GM23338 (cell line): ENCODE measurements around the gene SBK1. TPM values are rescaled to one million over a fixed set of nuclear protein-coding genes. Genes with fewer than 3 reads are reported as not detected.

ENCODE experiments used
- ATAC-seq: fragments of 200-7000 bp; cut with Tn5 transposase; 3 replicates; pipeline ENCODE4 v1.9.1; 2020
- DNase-seq: peaks from one replicate; pipeline ENCODE4 v3.0.0-alpha.2; 2015; ENCODE audit warnings: low spot score
- H2AFZ ChIP-seq: fragments of 200-600 bp; sonication (generic); 2 replicates; pipeline ENCODE4 v1.8.0; 2016; ENCODE audit warnings: antibody characterized with exemption, mild to moderate bottlenecking, moderate library complexity
- H3F3A ChIP-seq: fragments of 200-600 bp; sonication (generic); replicated peaks from 2 replicates; pipeline ENCODE4 v1.8.0; 2017; ENCODE audit warnings: antibody characterized with exemption, mixed run types, low read depth
- H3K27ac ChIP-seq: fragments of 200-600 bp; sonication (generic); 2 replicates; pipeline ENCODE4 v1.6.1; 2016; ENCODE audit warnings: low read depth
- H3K27me3 ChIP-seq: fragments of 200-600 bp; sonication (generic); 2 replicates; pipeline ENCODE4 v1.8.0; 2016; ENCODE audit warnings: mild to moderate bottlenecking, mixed run types, moderate library complexity; ENCODE audit not compliant: insufficient read depth
- H3K36me3 ChIP-seq: fragments of 200-600 bp; sonication (generic); 2 replicates; pipeline ENCODE4 v1.8.0; 2016; ENCODE audit warnings: mild to moderate bottlenecking; ENCODE audit not compliant: insufficient read depth
- H3K4me1 ChIP-seq: fragments of 200-600 bp; sonication (generic); 2 replicates; pipeline ENCODE4 v1.8.0; 2016; ENCODE audit warnings: mild to moderate bottlenecking, moderate library complexity; ENCODE audit not compliant: insufficient read depth
- H3K4me2 ChIP-seq: fragments of 200-600 bp; sonication (generic); 2 replicates; pipeline ENCODE4 v1.7.1; 2017; ENCODE audit warnings: mixed run types
- H3K4me3 ChIP-seq: fragments of 200-600 bp; sonication (generic); 2 replicates; pipeline ENCODE4 v1.6.1; 2016; ENCODE audit warnings: mixed run types
- H3K79me2 ChIP-seq: fragments of 200-600 bp; sonication (generic); replicated peaks from 2 replicates; pipeline ENCODE4 v1.8.0; 2017; ENCODE audit warnings: mild to moderate bottlenecking; ENCODE audit not compliant: insufficient read depth
- H3K9me2 ChIP-seq: fragments of 200-600 bp; sonication (generic); 2 replicates; pipeline ENCODE4 v1.8.0; 2017; ENCODE audit not compliant: insufficient read depth
- H4K20me1 ChIP-seq: fragments of 200-600 bp; sonication (generic); replicated peaks from 2 replicates; pipeline ENCODE4 v1.8.0; 2017; ENCODE audit warnings: mild to moderate bottlenecking; ENCODE audit not compliant: insufficient read depth
- H3K27ac Mint-ChIP-seq: 2 replicates; pipeline ENCODE4 v1.8.0; 2020; ENCODE audit warnings: inconsistent platforms, mild to moderate bottlenecking, moderate library complexity, mixed read lengths
- H3K27me3 Mint-ChIP-seq: 3 replicates; pipeline ENCODE4 v1.8.0; 2022; ENCODE audit warnings: low read depth, mild to moderate bottlenecking, moderate library complexity, mixed read lengths, inconsistent platforms; ENCODE audit not compliant: insufficient read depth, poor library complexity
- H3K36me3 Mint-ChIP-seq: 3 replicates; pipeline ENCODE4 v1.8.0; 2021; ENCODE audit warnings: low read depth, mild to moderate bottlenecking, inconsistent platforms, moderate library complexity, mixed read lengths
- H3K4me1 Mint-ChIP-seq: 3 replicates; pipeline ENCODE4 v1.8.0; 2020; ENCODE audit warnings: mild to moderate bottlenecking, inconsistent platforms, mixed read lengths
- H3K4me3 Mint-ChIP-seq: 3 replicates; pipeline ENCODE4 v1.8.0; 2021; ENCODE audit warnings: moderate library complexity, mild to moderate bottlenecking, inconsistent platforms, mixed read lengths
- H3K9me3 Mint-ChIP-seq: 3 replicates; pipeline ENCODE4 v1.8.0; 2020; ENCODE audit warnings: moderate library complexity, mild to moderate bottlenecking, inconsistent platforms, mixed read lengths
- CREB1 ChIP-seq: fragments of 250-450 bp; sonication (Bioruptor Pico); IDR thresholded peaks from 2 replicates; pipeline ENCODE4 v1.5.0; 2020; ENCODE audit warnings: low read depth, mild to moderate bottlenecking, moderate library complexity
- CTCF ChIP-seq, 2 experiments: fragments of 200-600 bp in 1 of 2; sonication (generic) in 1 of 2; conservative IDR thresholded peaks; 2 replicates each; pipeline versions ENCODE4 v1.5.1 to v1.6.1; 2016 to 2017; ENCODE audit warnings: antibody characterized with exemption in 2 of 2, low read depth in 2 of 2, mild to moderate bottlenecking in 2 of 2, moderate library complexity in 1 of 2
- EZH2 ChIP-seq: fragments of 200-600 bp; sonication (generic); IDR thresholded peaks from one replicate; pipeline ENCODE4 v1.8.0; 2017; ENCODE audit warnings: antibody characterized with exemption, mild to moderate bottlenecking, low read depth; ENCODE audit not compliant: unreplicated experiment
- EZH2phosphoT487 ChIP-seq: fragments of 200-600 bp; sonication (generic); IDR thresholded peaks from one replicate; pipeline ENCODE4 v1.8.1; 2018; ENCODE audit warnings: antibody characterized with exemption; ENCODE audit not compliant: unreplicated experiment
- JUNB ChIP-seq: IDR thresholded peaks from one replicate; pipeline ENCODE4 v1.6.1; 2016; ENCODE audit warnings: antibody characterized with exemption; ENCODE audit not compliant: unreplicated experiment
- NANOG ChIP-seq: IDR thresholded peaks from 2 replicates; pipeline ENCODE4 v1.6.1; 2016; ENCODE audit warnings: antibody characterized with exemption, borderline replicate concordance
- POLR2AphosphoS5 ChIP-seq: IDR thresholded peaks from 2 replicates; pipeline ENCODE4 v1.6.1; 2016; ENCODE audit warnings: antibody characterized with exemption, low read depth
- ZNF331 ChIP-seq: fragments of 250-450 bp; sonication (Bioruptor Pico); IDR thresholded peaks from 2 replicates; pipeline ENCODE4 v1.5.0; 2020; ENCODE audit warnings: low read depth, mild to moderate bottlenecking, moderate library complexity
- ZNF462 ChIP-seq: fragments of 250-450 bp; sonication (Bioruptor Pico); IDR thresholded peaks from 2 replicates; pipeline ENCODE4 v1.5.0; 2020; ENCODE audit warnings: mild to moderate bottlenecking, moderate library complexity
- polyA plus RNA-seq: library from polyadenylated mRNA; unstranded; fragments of >200 nt; fragmentation: Nextera tagmentation; extraction: Ambion mirVana; gene quantifications from 2 replicates; pipeline ENCODE4 v1.2.1, GENCODE V29; 2016
- total RNA-seq: library from RNA; depleted of rRNA; stranded (reverse); fragments of >200 nt; shearing (Covaris generic); gene quantifications from 2 replicates; pipeline ENCODE4 v1.2.3, GENCODE V29; 2014
- TF ChIP-seq, protein P1 (sequence below): IDR thresholded peaks from one replicate; pipeline ENCODE4 v1.6.1; 2018; ENCODE audit warnings: antibody characterized with exemption; ENCODE audit not compliant: unreplicated experiment

The SBK1 gene
- total and polyA plus RNA-seq, 2 experiments from 2014 or later = 23.9 to 68.1 TPM

DNA sequence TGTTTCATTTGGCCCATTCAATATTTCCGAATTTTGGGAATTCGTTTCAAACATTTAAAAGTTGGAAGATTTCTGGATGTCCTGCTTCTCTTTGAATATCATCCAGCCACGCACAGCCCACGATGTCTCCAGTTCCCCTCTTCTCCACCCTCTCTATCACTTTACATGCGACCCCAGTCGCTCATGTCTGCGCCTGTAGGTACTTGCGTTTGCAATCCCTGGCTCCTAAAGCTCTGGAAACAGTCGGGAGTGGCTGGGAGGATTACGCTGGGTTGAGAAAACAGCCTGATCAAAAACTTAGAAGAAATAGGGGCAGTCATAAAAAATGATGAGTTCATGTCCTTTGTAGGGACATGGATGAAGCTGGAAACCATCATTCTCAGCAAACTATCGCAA, 1.5 kb upstream of the SBK1 start (continued):
- TF ChIP-seq, protein P1, sequence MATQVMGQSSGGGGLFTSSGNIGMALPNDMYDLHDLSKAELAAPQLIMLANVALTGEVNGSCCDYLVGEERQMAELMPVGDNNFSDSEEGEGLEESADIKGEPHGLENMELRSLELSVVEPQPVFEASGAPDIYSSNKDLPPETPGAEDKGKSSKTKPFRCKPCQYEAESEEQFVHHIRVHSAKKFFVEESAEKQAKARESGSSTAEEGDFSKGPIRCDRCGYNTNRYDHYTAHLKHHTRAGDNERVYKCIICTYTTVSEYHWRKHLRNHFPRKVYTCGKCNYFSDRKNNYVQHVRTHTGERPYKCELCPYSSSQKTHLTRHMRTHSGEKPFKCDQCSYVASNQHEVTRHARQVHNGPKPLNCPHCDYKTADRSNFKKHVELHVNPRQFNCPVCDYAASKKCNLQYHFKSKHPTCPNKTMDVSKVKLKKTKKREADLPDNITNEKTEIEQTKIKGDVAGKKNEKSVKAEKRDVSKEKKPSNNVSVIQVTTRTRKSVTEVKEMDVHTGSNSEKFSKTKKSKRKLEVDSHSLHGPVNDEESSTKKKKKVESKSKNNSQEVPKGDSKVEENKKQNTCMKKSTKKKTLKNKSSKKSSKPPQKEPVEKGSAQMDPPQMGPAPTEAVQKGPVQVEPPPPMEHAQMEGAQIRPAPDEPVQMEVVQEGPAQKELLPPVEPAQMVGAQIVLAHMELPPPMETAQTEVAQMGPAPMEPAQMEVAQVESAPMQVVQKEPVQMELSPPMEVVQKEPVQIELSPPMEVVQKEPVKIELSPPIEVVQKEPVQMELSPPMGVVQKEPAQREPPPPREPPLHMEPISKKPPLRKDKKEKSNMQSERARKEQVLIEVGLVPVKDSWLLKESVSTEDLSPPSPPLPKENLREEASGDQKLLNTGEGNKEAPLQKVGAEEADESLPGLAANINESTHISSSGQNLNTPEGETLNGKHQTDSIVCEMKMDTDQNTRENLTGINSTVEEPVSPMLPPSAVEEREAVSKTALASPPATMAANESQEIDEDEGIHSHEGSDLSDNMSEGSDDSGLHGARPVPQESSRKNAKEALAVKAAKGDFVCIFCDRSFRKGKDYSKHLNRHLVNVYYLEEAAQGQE = no peak
- TF ChIP-seq EZH2 (no peak), NANOG (no peak), POLR2AphosphoS5 (no peak), JUNB (no peak), ZNF331 (no peak), EZH2phosphoT487 (no peak), CTCF (conservative IDR thresholded peaks at IDR 0.05; ENCODE audit: low read depth in 2 of 2) (no peak)

DNA sequence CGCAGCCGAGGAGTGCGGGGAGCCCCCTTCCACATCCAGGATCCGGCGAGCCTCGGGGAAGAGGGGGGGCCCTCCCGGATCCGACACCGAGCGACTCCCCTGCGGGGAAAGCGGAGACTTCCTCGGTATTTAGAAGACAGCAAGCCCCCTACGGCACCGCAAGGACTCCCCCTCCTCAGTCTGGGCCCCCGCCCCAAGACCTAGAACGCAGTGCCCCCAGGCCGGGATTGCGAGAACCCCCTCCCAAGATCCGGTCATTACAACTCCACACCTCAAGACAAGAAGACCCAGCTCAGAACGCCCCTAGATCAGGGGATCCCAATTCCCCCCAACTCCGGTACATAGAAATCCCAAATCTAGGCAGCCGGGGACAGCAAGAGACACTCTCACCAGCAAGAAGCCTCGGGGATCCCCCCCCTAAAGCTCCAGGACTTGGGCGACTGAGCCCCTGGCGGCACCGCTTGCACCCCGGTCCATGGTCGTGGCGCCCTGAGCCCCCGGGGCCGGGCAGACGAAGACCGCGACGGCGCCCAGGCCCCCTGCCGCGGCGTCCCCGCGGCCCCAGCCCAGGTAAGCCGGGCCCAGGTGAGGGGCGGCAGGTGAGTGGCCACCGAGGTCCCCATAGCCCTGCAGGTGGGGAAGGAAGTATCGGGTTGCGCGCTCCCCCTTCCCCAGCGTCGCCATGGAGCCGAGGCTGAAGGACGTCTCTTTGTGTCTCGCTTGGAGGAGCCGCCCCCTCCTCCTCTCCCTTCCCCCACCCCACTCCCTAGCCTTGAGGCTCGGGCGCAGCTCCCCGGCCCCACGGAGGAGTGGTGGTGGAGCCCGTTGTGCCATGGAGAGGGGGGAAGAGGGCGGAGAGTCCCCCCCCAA, 641 bp downstream of the SBK1 start:
- H3K79me2 ChIP-seq = peaks cover 77% of the 10 kb centered on the region
- peak overlapping the region; percentile 98 for H3K4me3 Mint-ChIP-seq
- H3K27ac Mint-ChIP-seq = peak overlapping the region; percentile 98
- peak; percentile 88 for ATAC-seq
- H3F3A ChIP-seq = peaks cover 14% of the 10 kb centered on the region; the same call in 1 of the 2 replicates
- H3K4me2 ChIP-seq = peak overlapping the region; percentile 99
- peaks cover 18% of the 10 kb centered on the region for H3K27me3 Mint-ChIP-seq
- TF ChIP-seq CTCF (conservative IDR thresholded peaks at IDR 0.05; ENCODE audit: low read depth in 2 of 2) = no peak
- peak; percentile 65 for TF ChIP-seq POLR2AphosphoS5
- no peak for TF ChIP-seq ZNF462 (CRISPR knock-in tag)
- TF ChIP-seq CREB1 = no peak
- H3K36me3 ChIP-seq = peaks cover 4% of the 10 kb centered on the region; the same call in 1 of the 2 replicates
- peaks cover 15% of the 10 kb centered on the region for H4K20me1 ChIP-seq
- no peaks in the 10 kb centered on the region for H3K9me3 Mint-ChIP-seq
- peaks cover 28% of the 10 kb centered on the region for H3K36me3 Mint-ChIP-seq
- H3K4me3 ChIP-seq = peak overlapping the region; percentile 100
- no peaks in the 10 kb centered on the region for H3K9me2 ChIP-seq
- no peaks in the 10 kb centered on the region for H3K27me3 ChIP-seq
- H2AFZ ChIP-seq = no peak overlapping the region
- peaks cover 46% of the 10 kb centered on the region for H3K4me1 Mint-ChIP-seq
- peak; percentile 94 for DNase-seq
- H3K27ac ChIP-seq = peak overlapping the region; percentile 90
- H3K4me1 ChIP-seq = peaks cover 25% of the 10 kb centered on the region
